Measurements from ENCODE around the gene DAPK2.
A peak's percentile ranks its signal among the peaks of the same experiment; 100 is the strongest.

Gene DAPK2

GRCh38 chr15:63939531-63940130 lies 106.7 kb downstream of the DAPK2 start:
- no peak for TF ChIP-seq CTCF (IDR thresholded peaks at IDR 0.05; ENCODE audit: extremely low read depth, missing control alignments)
- peak; percentile 52 for DNase-seq (ENCODE audit: low spot score)

- TF ChIP-seq CTCF (IDR thresholded peaks at IDR 0.05; ENCODE audit: extremely low read depth, missing control alignments), result no peak
- DNase-seq (ENCODE audit: low spot score), result no peak
Observed at GRCh38 chr15:63938486-63939061, 107.7 kb downstream of the DAPK2 start.

GRCh38 chr15:63933522-63933921 lies 112.8 kb downstream of the DAPK2 start:
- no peak for TF ChIP-seq CTCF (IDR thresholded peaks at IDR 0.05; ENCODE audit: extremely low read depth, missing control alignments)
- DNase-seq (ENCODE audit: low spot score), result no peak

GRCh38 chr15:63931556-63931955 lies 114.7 kb downstream of the DAPK2 start:
- no peak for DNase-seq (ENCODE audit: low spot score)
- TF ChIP-seq CTCF (IDR thresholded peaks at IDR 0.05; ENCODE audit: extremely low read depth, missing control alignments), result no peak

- no peak for DNase-seq (ENCODE audit: low spot score)
- TF ChIP-seq CTCF (IDR thresholded peaks at IDR 0.05; ENCODE audit: extremely low read depth, missing control alignments), result no peak
Observed at GRCh38 chr15:63930034-63930433, 116.3 kb downstream of the DAPK2 start.

GRCh38 chr15:63928185-63928842 lies 118.0 kb downstream of the DAPK2 start:
- DNase-seq (ENCODE audit: low spot score), result no peak
- no peak for TF ChIP-seq CTCF (IDR thresholded peaks at IDR 0.05; ENCODE audit: extremely low read depth, missing control alignments)
